Naive B cell (primary cell): Measurements from ENCODE around the gene DNAJC18. TPM values are rescaled to one million over a fixed set of nuclear protein-coding genes. Genes with fewer than 3 reads are reported as not detected.
"Not testable (repeated sequence)": the region's sequence is repeated elsewhere in the genome, so short reads cannot be mapped to it uniquely, and the experiment has no call there.

ENCODE experiments used
- ATAC-seq, 2 donors: fragments of 150-1000 bp; cut with Tn5 transposase; 2 replicates each; pipeline ENCODE4 v1.10.0; 2021; ENCODE audit warnings: low read depth in 2 of 2, mild to moderate bottlenecking in 2 of 2, moderate library complexity in 2 of 2
- DNase-seq: peaks from one replicate; pipeline ENCODE4 v3.0.0; 2022
- H3K27ac Mint-ChIP-seq, 6 donors: one replicate each; pipeline ENCODE4 v1.8.0; 2020 to 2022; ENCODE audit warnings: mild to moderate bottlenecking in 6 of 6, mixed read lengths in 6 of 6, moderate library complexity in 5 of 6, inconsistent platforms in 2 of 6
- H3K27me3 Mint-ChIP-seq, 3 donors: one replicate each; pipeline ENCODE4 v1.8.0; 2021 to 2022; ENCODE audit warnings: mixed read lengths in 3 of 3, mild to moderate bottlenecking in 1 of 3
- H3K36me3 Mint-ChIP-seq, 2 donors: one replicate each; pipeline ENCODE4 v1.8.0; 2020 to 2022; ENCODE audit warnings: mixed read lengths in 2 of 2, inconsistent platforms in 1 of 2, mild to moderate bottlenecking in 1 of 2
- H3K4me1 Mint-ChIP-seq, 3 donors: one replicate each; pipeline ENCODE4 v1.8.0; 2020 to 2022; ENCODE audit warnings: mixed read lengths in 3 of 3, inconsistent platforms in 1 of 3, mild to moderate bottlenecking in 1 of 3, moderate library complexity in 1 of 3
- H3K4me3 Mint-ChIP-seq, 8 donors: one replicate each; pipeline ENCODE4 v1.8.0; 2020 to 2022; ENCODE audit warnings: mild to moderate bottlenecking in 8 of 8, mixed read lengths in 8 of 8, moderate library complexity in 8 of 8, inconsistent platforms in 2 of 8
- H3K9me3 Mint-ChIP-seq, 7 donors: one replicate each; pipeline ENCODE4 v1.8.0; 2020 to 2022; ENCODE audit warnings: mixed read lengths in 7 of 7, mild to moderate bottlenecking in 5 of 7, inconsistent platforms in 2 of 7, moderate library complexity in 1 of 7
- polyA plus RNA-seq, 6 donors: library from polyadenylated mRNA; unstranded; fragments of 300-500 nt; fragmentation: Illumina TruSeq; gene quantifications; one replicate each; pipeline ENCODE4 v1.2.3, GENCODE V29; 2021; ENCODE audit warnings: low read depth in 6 of 6

DNAJC18 gene
- 10 to 100 TPM in 1 of 6 donors, 1 to 10 TPM in 4, not detected in 1; 4.3 to 10.0 (median 4.8) TPM for polyA plus RNA-seq

DNA sequence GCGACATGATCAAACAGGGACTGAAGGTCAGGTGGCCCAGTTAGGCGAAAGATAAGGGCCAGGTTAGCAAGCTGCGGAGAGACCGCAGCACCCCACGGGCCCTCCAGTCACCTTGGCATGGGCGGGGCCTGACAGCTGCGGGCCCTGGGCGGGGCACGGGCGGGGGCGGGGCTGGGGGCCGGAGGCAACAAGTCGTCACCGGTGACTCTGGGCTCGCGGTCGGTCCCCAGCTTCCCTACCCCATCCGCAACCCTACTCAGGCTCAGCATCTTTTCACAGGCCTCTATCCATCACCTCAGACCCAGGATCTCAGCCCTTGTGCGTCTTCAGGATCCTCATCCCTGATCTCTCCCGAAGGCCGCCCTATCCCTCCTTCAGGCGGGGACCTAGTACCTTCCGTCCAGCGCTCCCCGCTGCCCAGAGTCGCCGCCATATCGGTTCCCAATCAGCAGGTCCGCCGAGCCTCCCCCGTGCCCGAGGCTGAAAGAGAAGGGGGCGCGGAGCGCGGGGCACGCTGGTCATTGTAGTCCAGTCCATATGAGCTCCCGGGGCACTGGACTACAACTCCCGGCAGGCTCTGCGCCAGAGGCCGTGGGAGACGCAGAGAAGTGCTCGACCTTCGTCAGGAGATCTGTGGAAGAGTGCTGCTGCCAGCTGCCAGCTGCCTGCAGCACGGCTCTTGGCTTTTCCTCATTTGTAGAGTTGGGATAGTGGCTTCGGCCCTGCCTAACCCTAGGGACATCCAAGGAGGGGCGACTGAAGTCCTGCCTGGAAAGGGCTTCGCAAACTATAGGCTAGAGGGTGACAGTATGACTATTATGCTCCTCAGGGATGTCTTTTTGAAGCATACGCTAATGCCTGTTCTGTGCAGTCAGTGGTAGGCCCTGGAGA lies at the start of gene DNAJC18:
Gene DNAJC18 (minus strand): TSS at position 513 of the 891 bp plus-strand sequence. CDS start 80 bp downstream, at position 433.
- H3K9me3 Mint-ChIP-seq: no peaks in the 10 kb centered on the region
- ATAC-seq: peak; percentile 90 to 91
- peak; percentile 87 for DNase-seq
- peak within 1 kb of the TSS; percentile 99 to 100 (median 100) for H3K27ac Mint-ChIP-seq
- H3K4me3 Mint-ChIP-seq: peak within 1 kb of the TSS; percentile 90 to 100 (median 99)
- H3K36me3 Mint-ChIP-seq: no peaks in the 10 kb centered on the region
- no peaks in the 10 kb centered on the region for H3K27me3 Mint-ChIP-seq
- peaks cover 13 to 22% (median 14%) of the 10 kb centered on the region in 3 donors for H3K4me1 Mint-ChIP-seq

DNA sequence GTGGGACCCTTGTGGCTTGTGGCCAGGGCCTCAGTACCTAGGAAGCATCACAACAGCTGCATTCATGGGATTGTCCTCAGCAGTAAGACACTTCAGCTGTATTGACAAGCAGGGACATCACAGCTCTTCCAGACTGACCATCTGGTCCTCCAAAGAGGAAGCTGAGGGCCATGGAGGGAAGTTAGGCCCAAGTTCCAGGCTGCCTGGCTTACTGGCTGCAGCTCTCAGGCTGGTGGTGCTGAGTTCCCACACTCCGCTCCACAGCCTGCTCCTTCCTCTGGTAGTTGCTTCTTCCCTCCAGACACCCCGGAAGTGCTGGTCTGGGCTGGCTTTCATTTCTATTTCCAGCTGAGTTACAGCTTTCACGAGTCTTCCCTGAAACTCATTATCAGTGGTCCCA lies 48.9 kb upstream of the DNAJC18 start:
- no peak for ATAC-seq
- peak overlapping the region in 3 of 6 donors; percentile 70 to 88 (median 73) for H3K27ac Mint-ChIP-seq
- no peak overlapping the region for H3K4me3 Mint-ChIP-seq
- H3K4me1 Mint-ChIP-seq: peaks cover 0 to 13% (median 8%) of the 10 kb centered on the region in 3 donors
- no peaks in the 10 kb centered on the region for H3K9me3 Mint-ChIP-seq
- no peaks in the 10 kb centered on the region for H3K36me3 Mint-ChIP-seq
- no peak for DNase-seq
- no peaks in the 10 kb centered on the region for H3K27me3 Mint-ChIP-seq

DNA sequence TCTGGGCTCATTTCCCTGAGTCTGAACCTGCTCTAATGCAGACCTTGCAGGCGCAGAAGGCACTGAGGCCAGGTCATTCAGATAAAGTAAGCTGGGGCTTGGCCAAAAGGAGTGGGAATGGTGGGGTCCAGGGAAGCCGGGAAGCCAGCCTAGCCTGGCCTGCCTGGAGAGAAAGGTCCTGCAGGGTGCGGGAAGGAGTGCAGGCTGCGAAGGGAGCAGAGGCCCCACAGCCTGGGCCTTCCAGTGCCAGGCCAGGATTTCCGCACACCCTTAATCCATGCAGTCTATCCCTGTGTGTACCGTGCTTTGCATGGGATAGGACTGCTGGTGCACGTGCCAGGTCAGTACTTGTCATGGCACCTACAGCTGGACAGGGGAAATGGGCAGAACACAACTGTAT lies 46.9 kb upstream of the DNAJC18 start:
- Mint-ChIP-seq H3K36me3 (no peaks in the 10 kb centered on the region), H3K9me3 (no peaks in the 10 kb centered on the region), H3K4me1 (peaks cover 13 to 22% (median 18%) of the 10 kb centered on the region in 3 donors), H3K4me3 (no peak overlapping the region), H3K27ac (no peak overlapping the region), H3K27me3 (no peaks in the 10 kb centered on the region)
- ATAC-seq (no peak), DNase-seq (no peak)

DNA sequence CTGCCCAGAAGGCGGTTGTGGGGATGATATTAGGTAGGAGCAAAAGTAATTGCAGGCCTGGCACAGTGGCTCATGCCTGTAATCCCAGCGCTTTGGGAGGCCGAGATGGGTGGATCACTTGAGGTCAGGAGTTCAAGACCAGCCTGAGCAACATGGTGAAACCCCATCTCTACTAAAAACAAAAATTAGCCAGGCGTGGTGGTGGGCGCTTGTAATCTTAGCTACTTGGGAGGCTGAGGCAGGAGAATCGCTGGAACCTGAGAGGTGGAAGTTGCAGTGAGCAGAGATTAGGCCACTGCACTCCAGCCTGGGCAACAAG lies 43.5 kb upstream of the DNAJC18 start:
- Mint-ChIP-seq H3K4me1 (peaks cover 13 to 24% (median 21%) of the 10 kb centered on the region in 3 donors), H3K4me3 (peak overlapping the region in 7 of 8 donors; percentile 24 to 84 (median 70)), H3K27ac (peak overlapping the region in 1 of 6 donors; percentile 76)
- H3K36me3 Mint-ChIP-seq, ATAC-seq, H3K27me3 Mint-ChIP-seq, DNase-seq, H3K9me3 Mint-ChIP-seq: not testable (repeated sequence)

DNA sequence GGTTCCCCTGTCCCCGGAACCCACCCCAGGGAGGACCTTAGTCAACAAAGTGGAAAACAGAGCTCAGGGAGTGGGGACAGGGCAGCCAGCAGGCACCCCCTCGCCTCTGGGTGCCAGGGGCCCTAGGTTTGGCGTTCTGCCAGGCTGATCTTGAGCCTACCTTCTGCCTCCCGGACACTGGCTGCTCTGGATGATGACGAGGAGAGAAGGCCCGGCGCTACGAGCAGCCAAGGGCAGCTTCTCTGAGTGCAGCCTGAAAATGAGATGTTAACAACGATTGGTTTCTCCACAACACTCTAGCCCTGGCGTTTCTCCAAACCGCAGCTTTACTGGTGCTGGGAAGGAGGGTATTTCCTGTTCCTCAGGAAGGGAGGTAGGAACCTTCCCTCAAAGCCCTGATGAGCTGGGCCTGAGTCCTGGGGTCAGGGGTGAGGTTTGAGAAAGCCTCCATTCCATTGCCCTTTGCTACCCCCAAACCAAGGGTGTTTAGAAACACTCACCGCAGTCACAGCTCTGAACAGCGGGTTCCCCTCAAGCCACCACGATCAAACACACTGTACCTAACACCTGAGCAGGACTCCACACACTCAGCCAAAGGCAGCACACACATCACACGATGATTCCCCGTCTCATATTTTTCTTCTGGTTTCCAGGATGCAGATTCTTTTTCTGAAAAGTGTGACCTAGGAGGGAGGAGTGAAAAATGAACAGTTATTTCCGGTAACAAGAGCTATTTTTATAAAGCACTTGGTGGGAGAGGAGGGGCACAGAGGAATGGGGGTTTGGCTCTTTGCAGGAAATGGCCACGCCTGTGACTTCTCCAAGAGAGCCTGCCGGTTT lies 42.9 kb upstream of the DNAJC18 start, which contains the start of gene STING1:
Gene STING1 (minus strand): TSS at position 709 of the 840 bp plus-strand sequence. CDS start 1,054 bp downstream, outside the sequence.
- H3K27ac Mint-ChIP-seq: peak within 1 kb of the TSS; percentile 8 to 81 (median 66)

DNA sequence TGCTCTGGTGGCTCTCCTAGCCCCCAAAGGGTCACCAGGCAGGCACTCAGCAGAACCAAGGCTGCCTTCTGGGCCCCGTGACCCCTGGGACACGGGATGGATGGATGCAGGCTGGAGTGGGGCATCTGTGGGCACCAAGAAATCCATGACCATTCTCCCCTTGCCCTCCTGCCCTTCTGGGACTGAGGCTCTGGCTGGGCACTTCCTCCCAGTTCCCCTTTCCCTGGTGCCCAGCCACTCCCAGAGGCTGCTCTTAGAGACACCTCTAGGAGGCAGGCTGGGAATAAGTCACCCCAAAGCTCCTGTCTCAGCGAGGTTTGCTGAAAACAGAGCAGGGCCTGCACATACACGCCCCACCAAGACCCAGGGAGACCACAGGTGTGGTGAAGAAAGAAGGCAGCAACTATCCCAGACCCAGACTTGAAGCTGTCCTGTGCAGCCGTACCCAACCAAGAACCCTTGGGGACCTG lies 42.3 kb upstream of the DNAJC18 start:
- Mint-ChIP-seq H3K27me3 (peaks cover 0 to 7% (median 0%) of the 10 kb centered on the region in 3 donors), H3K27ac (peak overlapping the region in 3 of 6 donors; percentile 64 to 76 (median 67)), H3K36me3 (no peaks in the 10 kb centered on the region), H3K4me1 (peaks cover 13 to 24% (median 21%) of the 10 kb centered on the region in 3 donors), H3K9me3 (no peaks in the 10 kb centered on the region), H3K4me3 (peak overlapping the region in 7 of 8 donors; percentile 37 to 84 (median 57))
- peak; percentile 17 to 24 for ATAC-seq
- no peak for DNase-seq

More for the DNA sequence above, 42.9 kb upstream of the DNAJC18 start, which contains the start of gene STING1:
- Mint-ChIP-seq H3K9me3 (no peaks in the 10 kb centered on the region), H3K4me3 (peak within 1 kb of the TSS; percentile 37 to 84 (median 70)), H3K4me1 (peaks cover 13 to 24% (median 21%) of the 10 kb centered on the region in 3 donors), H3K27me3 (peaks cover 0 to 7% (median 0%) of the 10 kb centered on the region in 3 donors), H3K36me3 (no peaks in the 10 kb centered on the region)
- DNase-seq (peak; percentile 6), ATAC-seq (peak; percentile 62 to 75)

DNA sequence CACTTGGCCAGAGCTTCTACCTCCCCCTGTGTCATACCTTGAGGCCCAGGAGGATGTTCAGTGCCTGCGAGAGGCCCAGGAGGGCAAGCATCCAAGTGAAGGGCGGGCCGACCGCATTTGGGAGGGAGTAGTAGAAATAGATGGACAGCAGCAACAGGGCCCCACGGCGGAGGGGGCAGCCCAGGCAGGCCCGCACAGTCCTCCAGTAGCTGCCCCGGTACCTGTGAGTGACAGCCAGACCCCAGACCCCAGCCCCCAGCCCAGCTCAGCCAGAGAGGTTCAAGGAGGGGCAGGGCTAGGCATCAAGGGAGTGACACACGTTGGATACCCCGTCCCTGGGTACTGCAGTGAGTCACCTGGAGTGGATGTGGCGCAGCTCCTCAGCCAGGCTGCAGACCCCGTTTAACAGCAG lies 41.8 kb upstream of the DNAJC18 start:
- no peaks in the 10 kb centered on the region for H3K36me3 Mint-ChIP-seq
- no peaks in the 10 kb centered on the region for H3K9me3 Mint-ChIP-seq
- H3K4me3 Mint-ChIP-seq: peak overlapping the region in 1 of 8 donors; percentile 47
- H3K4me1 Mint-ChIP-seq: peaks cover 13 to 24% (median 21%) of the 10 kb centered on the region in 3 donors
- ATAC-seq (no peak), DNase-seq (no peak)
- H3K27ac Mint-ChIP-seq: peak overlapping the region in 1 of 6 donors; percentile 82
- peaks cover 0 to 7% (median 0%) of the 10 kb centered on the region in 3 donors for H3K27me3 Mint-ChIP-seq

DNA sequence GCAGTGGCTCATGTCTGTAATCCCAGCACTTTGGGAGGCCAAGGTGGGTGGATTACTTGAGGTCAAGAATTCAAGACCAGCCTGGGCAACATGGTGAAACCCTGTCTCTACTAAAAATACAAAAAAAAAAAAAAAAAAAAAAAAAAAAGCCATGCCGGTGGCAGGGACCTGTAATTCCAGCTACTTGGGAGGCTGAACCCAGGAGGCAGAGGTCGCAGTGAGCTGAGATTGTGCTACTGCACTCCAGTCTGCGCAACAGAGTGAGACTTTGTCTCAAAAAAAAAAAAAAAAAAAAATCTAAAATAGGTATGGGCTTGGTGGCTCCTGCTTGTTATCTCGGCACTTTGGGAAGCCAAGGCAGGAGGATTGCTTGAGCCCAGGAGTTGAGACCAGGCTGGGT lies 40.4 kb upstream of the DNAJC18 start:
- Mint-ChIP-seq H3K4me1 (peaks cover 21 to 35% (median 28%) of the 10 kb centered on the region in 3 donors), H3K27me3 (peaks cover 10 to 18% (median 12%) of the 10 kb centered on the region in 3 donors)
- ATAC-seq, H3K27ac Mint-ChIP-seq, H3K4me3 Mint-ChIP-seq, DNase-seq, H3K36me3 Mint-ChIP-seq, H3K9me3 Mint-ChIP-seq: not testable (repeated sequence)

DNA sequence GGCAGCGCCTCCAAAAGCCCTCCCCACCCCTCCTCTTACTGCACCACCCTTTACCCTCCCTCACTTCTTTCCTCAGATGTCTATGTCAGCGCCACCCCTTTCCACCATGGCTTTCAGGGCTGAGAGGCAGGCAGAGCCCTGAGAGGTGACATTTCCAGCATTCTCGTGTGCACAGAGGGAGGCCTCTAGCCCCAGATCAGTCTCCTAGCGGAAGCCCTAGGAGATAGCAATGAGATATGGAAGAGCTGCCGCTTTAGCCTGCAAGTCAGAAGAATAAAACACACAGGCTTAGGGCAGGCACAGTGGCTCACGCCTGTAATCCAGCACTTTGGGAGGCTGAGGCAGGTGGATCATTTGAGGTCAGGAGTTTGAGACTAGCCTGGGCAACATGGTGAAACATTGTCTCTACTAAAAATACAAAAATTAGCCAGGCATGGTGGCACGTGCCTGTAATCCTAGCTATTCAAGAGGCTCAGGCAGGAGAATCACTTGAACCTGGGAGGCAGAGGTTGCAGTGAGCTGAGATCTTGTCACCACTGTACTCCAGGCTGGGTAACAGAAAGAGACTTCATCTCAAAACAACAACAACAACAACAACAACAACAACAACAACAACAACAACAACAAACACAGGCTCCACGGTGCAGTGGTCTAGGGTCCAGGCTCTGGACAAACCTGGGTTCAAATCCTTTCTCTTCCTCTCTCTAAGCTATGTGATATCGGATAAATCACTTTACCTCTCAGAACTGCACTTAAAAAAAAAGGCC lies 39.5 kb upstream of the DNAJC18 start:
- peak overlapping the region in 1 of 6 donors; percentile 36 for H3K27ac Mint-ChIP-seq

DNA sequence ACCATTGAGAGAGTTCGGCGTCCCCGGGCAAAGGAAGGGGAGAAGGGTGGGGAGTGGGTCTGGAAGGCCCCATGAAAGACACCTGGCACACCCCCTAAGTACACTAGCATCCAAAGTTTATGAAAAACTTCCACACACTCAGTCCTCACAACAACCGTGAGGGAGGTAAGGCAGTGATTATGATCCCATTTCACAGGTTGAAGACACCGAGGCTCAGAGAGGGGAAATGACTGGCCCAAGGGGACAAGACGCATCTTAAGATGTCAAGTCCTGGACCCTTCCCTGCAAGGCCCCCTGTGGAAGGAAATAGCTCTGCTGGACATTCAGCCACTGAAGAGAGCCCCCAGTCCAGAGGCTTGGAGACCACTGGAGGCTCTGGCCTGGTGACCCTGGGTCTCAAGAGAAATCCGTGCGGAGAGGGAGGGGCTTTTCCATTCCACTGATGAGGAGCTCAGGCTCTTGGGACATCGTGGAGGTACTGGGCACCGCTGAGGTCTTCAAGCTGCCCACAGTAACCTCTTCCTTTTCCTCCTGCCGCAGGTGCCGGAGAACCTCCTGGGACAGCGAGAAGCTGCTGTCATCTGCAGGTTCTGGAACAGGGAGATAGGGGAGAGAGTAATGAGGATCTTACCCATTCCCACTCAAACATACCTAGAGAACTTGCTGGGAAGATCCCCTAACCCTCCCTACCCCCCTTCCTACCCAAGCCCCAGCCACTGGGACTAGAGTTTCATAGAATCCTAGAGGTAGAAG lies 36.7 kb upstream of the DNAJC18 start:
- no peak for DNase-seq
- no peak overlapping the region for H3K4me3 Mint-ChIP-seq
- no peak overlapping the region for H3K27ac Mint-ChIP-seq
- peaks cover 9 to 20% (median 14%) of the 10 kb centered on the region in 3 donors for H3K4me1 Mint-ChIP-seq
- no peaks in the 10 kb centered on the region for H3K9me3 Mint-ChIP-seq
- H3K27me3 Mint-ChIP-seq: peaks cover 13 to 50% (median 38%) of the 10 kb centered on the region in 3 donors
- no peaks in the 10 kb centered on the region for H3K36me3 Mint-ChIP-seq
- ATAC-seq: no peak

More for the DNA sequence above, 39.5 kb upstream of the DNAJC18 start:
- DNase-seq, ATAC-seq, H3K36me3 Mint-ChIP-seq, H3K9me3 Mint-ChIP-seq: not testable (repeated sequence)
- peaks cover 21 to 36% (median 27%) of the 10 kb centered on the region in 3 donors for H3K4me1 Mint-ChIP-seq
- peak overlapping the region in 1 of 8 donors; percentile 47 for H3K4me3 Mint-ChIP-seq
- peaks cover 10 to 27% (median 16%) of the 10 kb centered on the region in 3 donors for H3K27me3 Mint-ChIP-seq

DNA sequence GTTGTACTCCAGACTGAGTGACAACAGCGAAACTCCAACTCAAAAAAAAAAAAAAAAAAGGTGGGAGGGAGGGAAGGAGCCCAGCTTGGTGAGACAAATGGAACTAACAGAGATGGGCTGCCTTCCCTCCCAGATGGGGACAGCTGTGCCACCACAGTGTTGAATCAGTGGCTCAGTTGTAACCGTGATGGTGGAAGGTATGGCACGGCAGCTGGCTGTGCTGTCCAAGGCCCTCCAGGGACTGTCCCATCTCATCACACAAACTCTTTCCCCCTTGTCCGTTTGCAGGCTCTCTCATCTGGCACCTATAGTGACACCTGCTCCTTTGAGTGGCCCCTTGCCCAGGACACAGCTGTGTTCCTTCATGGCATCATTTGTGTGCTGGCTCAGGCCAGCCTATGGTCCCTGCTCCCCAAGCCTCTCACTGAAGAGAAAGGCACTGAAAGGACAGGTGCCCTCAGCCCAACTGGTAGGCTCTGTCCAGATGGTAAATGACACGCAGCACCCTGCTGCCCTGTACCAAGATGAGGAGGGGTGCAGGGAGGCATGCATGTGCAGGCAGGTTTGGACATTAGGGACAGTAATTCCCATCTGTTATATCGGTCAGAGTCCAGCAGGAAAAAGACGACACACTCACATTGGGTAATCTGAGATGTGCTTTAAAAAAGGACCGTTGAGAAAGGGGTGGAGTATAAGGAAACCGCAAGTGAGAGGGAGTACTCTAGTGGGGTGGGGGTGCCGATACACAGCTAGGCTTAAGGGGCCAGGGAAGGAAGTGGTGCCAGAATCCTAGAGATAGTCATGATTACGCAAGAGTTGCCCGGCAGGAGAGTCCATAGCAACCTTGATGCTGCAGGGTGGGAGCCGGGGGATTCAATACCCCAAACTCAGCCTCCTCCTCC lies 35.8 kb upstream of the DNAJC18 start:
- DNase-seq (no peak), ATAC-seq (peak; percentile 35 to 47)
- H3K36me3 Mint-ChIP-seq: no peaks in the 10 kb centered on the region
- peaks cover 13 to 49% (median 38%) of the 10 kb centered on the region in 3 donors for H3K27me3 Mint-ChIP-seq
- H3K4me1 Mint-ChIP-seq: peaks cover 15 to 24% (median 19%) of the 10 kb centered on the region in 3 donors
- no peak overlapping the region for H3K27ac Mint-ChIP-seq
- no peaks in the 10 kb centered on the region for H3K9me3 Mint-ChIP-seq
- peak overlapping the region in 3 of 8 donors; percentile 4 to 59 (median 29) for H3K4me3 Mint-ChIP-seq
